Panc1 (cell line): Measurements from ENCODE around the gene ENDOV. TPM values are rescaled to one million over a fixed set of nuclear protein-coding genes. Genes with fewer than 3 reads are reported as not detected.

Source experiments
- ATAC-seq: fragments of 200-7000 bp; cut with Tn5 transposase; 2 replicates; pipeline ENCODE4 v1.9.1; 2020; ENCODE audit warnings: mild to moderate bottlenecking, moderate library complexity
- BruUV-seq: library from RNA; stranded (reverse); fragments of 400-500 nt; replicated peaks from 2 replicates; lab custom pipeline; 2021; lab: Mats Ljungman, UMichigan
- CTCF ChIA-PET: fragments of 300-600 bp; sonication (Branson Sonifier 250); formaldehyde crosslinking; loops from one replicate; lab custom pipeline; 2022; ENCODE audit warnings: antibody characterized with exemption; lab: Charles Lee
- POLR2A ChIA-PET: fragments of 300-600 bp; sonication (Branson Sonifier 250); formaldehyde crosslinking; loops from one replicate; lab custom pipeline; 2022; ENCODE audit warnings: antibody characterized with exemption; lab: Charles Lee
- DNase-seq: peaks from one replicate; pipeline ENCODE4 v3.0.0-alpha.2; 2010; ENCODE audit warnings: low read depth, low spot score
- H3K27ac ChIP-seq: 2 replicates; pipeline ENCODE4 v1.5.1; 2011; ENCODE audit warnings: mild to moderate bottlenecking, low read length, inconsistent platforms
- H3K27me3 ChIP-seq: fragments of 200-500 bp; sonication (Bioruptor generic); 2 replicates; pipeline ENCODE4 v1.6.0; 2014; ENCODE audit warnings: low read length, inconsistent platforms; ENCODE audit not compliant: control insufficient read depth, insufficient read depth
- H3K36me3 ChIP-seq: fragments of 200-500 bp; sonication (Bioruptor generic); 2 replicates; pipeline ENCODE4 v1.5.1; 2014; ENCODE audit warnings: inconsistent platforms, mild to moderate bottlenecking, low read length, moderate library complexity; ENCODE audit not compliant: control insufficient read depth, insufficient read depth
- H3K4me1 ChIP-seq: 2 replicates; pipeline ENCODE4 v1.5.1; 2011; ENCODE audit warnings: inconsistent platforms, mild to moderate bottlenecking, low read length, moderate library complexity; ENCODE audit not compliant: control insufficient read depth, insufficient read depth
- H3K4me3 ChIP-seq, 2 experiments: 2 replicates each; pipeline ENCODE4 v1.5.1; 2011 to 2012; ENCODE audit warnings: low read depth in 2 of 2, low read length in 2 of 2, mild to moderate bottlenecking in 2 of 2, inconsistent platforms in 1 of 2, moderate library complexity in 1 of 2
- H3K9me3 ChIP-seq: fragments of 200-500 bp; sonication (Bioruptor generic); 2 replicates; pipeline ENCODE4 v1.5.1; 2014; ENCODE audit warnings: low read depth, mild to moderate bottlenecking, inconsistent platforms, low read length, moderate library complexity; ENCODE audit not compliant: control insufficient read depth, insufficient read depth
- CTCF ChIP-seq: fragments of 450-650 bp; IDR thresholded peaks from 2 replicates; pipeline ENCODE4 v1.5.1; 2017; ENCODE audit warnings: mild to moderate bottlenecking
- POLR2AphosphoS5 ChIP-seq: IDR thresholded peaks from 2 replicates; pipeline ENCODE4 v1.6.1; 2012; ENCODE audit warnings: mild to moderate bottlenecking, low read depth, low read length, moderate library complexity
- REST ChIP-seq, 2 experiments: IDR thresholded peaks; 2 replicates each; pipeline ENCODE4 v1.6.1; 2011 to 2012; ENCODE audit warnings: low read depth in 2 of 2, control low read depth in 1 of 2, low read length in 1 of 2, mild to moderate bottlenecking in 1 of 2, moderate library complexity in 1 of 2; ENCODE audit not compliant: insufficient read depth in 1 of 2
- SIN3A ChIP-seq: IDR thresholded peaks from 2 replicates; pipeline ENCODE4 v1.6.1; 2012; ENCODE audit warnings: low read depth, mild to moderate bottlenecking, low read length, moderate library complexity, borderline replicate concordance; ENCODE audit not compliant: insufficient read depth
- TCF7L2 ChIP-seq: IDR thresholded peaks from 2 replicates; pipeline ENCODE4 v1.6.1; 2011; ENCODE audit warnings: mild to moderate bottlenecking, low read depth, low read length, inconsistent platforms
- in situ Hi-C: cut with HindIII; loops from 2 replicates; pipeline ENCODE4 v1.10.0; 2016; ENCODE audit warnings: low sequenced_read_pairs, low pct_unique_long_range_greater_than_20kb
- intact Hi-C: fragments of 100-400 bp; cut with micrococcal nuclease; formaldehyde crosslinking; loops from one replicate; pipeline ENCODE4 v1.10.0; 2022; ENCODE audit not compliant: unreplicated experiment
- total RNA-seq: library from RNA; stranded (reverse); gene quantifications from one replicate; pipeline ENCODE4 v1.2.1, GENCODE V29; 2021; ENCODE audit not compliant: unreplicated experiment

ENDOV gene
- total RNA-seq, 1 experiment from 2014 or later, result 37.1 TPM

- ChIA-PET POLR2A (interaction anchor here (0.6 kb wide), 1 partner anchor 58 kb away, joined by 7 read pairs; no protein-coding TSS in a partner anchor), CTCF (no interaction called here)
- H3K9me3 ChIP-seq, result no peaks in the 10 kb centered on the region
- in situ Hi-C loops, result no loop called here
- H3K36me3 ChIP-seq, result no peaks in the 10 kb centered on the region
- H3K27me3 ChIP-seq, result peaks cover 2% of the 10 kb centered on the region; the same call in 1 of the 2 replicates
- H3K4me1 ChIP-seq, result peaks cover 13% of the 10 kb centered on the region
- peak overlapping the region; percentile 27 to 38 for H3K4me3 ChIP-seq
- no peak for TF ChIP-seq SIN3A
- no peak for TF ChIP-seq REST (IDR thresholded peaks at IDR 0.05; ENCODE audit: insufficient read depth in 1 of 2, low read depth in 2 of 2, low read length in 1 of 2)
- no peak for TF ChIP-seq TCF7L2
- TF ChIP-seq POLR2AphosphoS5, result no peak
- TF ChIP-seq CTCF, result no peak
- H3K27ac ChIP-seq, result no peak overlapping the region
- intact Hi-C loops, result loop anchor here (10.0 kb wide), 1 partner anchor 100 kb away; no protein-coding TSS in a partner anchor
- no TSS peak for BruUV-seq
- no peak for DNase-seq
- peak; percentile 28 for ATAC-seq
Observed at GRCh38 chr17:80474961-80475909, 60.3 kb downstream of the ENDOV start.

GRCh38 chr17:80475910-80476876 lies 61.2 kb downstream of the ENDOV start, which contains the start of gene NPTX1:
Gene NPTX1, minus strand, starts transcription at chr17:80476607. Its CDS starts 161 bp downstream, at chr17:80476446.
- CTCF ChIA-PET, result no interaction called here
- TF ChIP-seq REST (IDR thresholded peaks at IDR 0.05; ENCODE audit: insufficient read depth in 1 of 2, low read depth in 2 of 2, low read length in 1 of 2) (no peak), CTCF (no peak), TCF7L2 (peak; percentile 59; the same call in 1 of the 2 replicates), SIN3A (no peak), POLR2AphosphoS5 (no peak)
- ATAC-seq (peak; percentile 62), DNase-seq (no peak)
- BruUV-seq, result no TSS peak
- Histone ChIP-seq H3K4me1 (peaks cover 13% of the 10 kb centered on the region), H3K36me3 (no peaks in the 10 kb centered on the region), H3K4me3 (peak within 1 kb of the TSS; percentile 27 to 51), H3K27ac (no peak within 1 kb of the TSS), H3K9me3 (no peaks in the 10 kb centered on the region), H3K27me3 (peaks cover 2% of the 10 kb centered on the region; the same call in 1 of the 2 replicates)
- POLR2A ChIA-PET, result interaction anchor here (0.6 kb wide), 2 partner anchors 59 to 291 kb away, joined by 5 to 7 read pairs; no protein-coding TSS in a partner anchor
- intact Hi-C loops (loop anchor here (10.0 kb wide), 1 partner anchor 99 kb away; no protein-coding TSS in a partner anchor), in situ Hi-C loops (no loop called here)
